ENCODE measurements around the gene FASN.

FASN gene

DNA sequence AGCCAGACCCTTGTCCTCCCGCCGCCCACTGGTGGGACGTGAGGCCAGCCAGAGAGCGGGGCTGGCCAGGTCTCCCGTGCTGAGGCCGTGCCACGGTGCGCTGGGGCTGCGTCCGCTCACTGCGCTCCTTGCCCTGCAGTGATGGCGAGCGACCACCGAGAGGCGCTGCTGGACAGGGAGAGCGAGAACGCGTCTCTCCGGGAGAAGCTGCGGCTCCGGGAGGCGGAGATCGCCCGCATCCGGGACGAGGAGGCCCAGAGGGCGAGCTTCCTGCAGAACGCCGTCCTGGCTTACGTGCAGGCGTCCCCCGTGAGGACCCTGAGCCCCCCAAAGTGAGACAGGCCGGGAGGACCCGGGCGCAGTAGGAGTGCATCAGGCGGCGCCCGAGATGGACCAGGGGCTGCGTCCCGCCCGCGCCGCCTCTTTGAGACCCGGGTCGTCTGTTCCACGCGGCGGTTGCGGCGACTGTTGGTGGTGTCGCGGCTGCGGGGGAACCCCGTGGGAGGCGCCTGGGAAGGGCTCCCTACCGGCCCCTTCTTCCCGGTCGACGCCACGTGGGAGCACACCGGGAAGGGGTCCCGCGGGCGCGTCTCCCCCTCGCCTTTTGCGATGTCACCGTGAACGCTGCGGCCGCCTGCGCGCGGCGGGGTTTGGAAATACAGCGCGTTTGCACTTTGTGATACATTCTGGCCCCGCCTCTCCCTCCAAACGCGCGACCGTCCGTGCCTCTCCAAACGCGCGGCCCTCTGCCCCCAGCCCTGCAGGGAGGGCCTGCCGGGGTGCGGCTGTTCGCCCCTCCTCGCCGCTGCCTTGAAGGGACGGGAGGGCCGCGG lies 67.3 kb downstream of the FASN start:
- TF ChIP-seq, protein P1, sequence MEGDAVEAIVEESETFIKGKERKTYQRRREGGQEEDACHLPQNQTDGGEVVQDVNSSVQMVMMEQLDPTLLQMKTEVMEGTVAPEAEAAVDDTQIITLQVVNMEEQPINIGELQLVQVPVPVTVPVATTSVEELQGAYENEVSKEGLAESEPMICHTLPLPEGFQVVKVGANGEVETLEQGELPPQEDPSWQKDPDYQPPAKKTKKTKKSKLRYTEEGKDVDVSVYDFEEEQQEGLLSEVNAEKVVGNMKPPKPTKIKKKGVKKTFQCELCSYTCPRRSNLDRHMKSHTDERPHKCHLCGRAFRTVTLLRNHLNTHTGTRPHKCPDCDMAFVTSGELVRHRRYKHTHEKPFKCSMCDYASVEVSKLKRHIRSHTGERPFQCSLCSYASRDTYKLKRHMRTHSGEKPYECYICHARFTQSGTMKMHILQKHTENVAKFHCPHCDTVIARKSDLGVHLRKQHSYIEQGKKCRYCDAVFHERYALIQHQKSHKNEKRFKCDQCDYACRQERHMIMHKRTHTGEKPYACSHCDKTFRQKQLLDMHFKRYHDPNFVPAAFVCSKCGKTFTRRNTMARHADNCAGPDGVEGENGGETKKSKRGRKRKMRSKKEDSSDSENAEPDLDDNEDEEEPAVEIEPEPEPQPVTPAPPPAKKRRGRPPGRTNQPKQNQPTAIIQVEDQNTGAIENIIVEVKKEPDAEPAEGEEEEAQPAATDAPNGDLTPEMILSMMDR (IDR thresholded peaks at IDR 0.05) = peak; percentile 79

DNA sequence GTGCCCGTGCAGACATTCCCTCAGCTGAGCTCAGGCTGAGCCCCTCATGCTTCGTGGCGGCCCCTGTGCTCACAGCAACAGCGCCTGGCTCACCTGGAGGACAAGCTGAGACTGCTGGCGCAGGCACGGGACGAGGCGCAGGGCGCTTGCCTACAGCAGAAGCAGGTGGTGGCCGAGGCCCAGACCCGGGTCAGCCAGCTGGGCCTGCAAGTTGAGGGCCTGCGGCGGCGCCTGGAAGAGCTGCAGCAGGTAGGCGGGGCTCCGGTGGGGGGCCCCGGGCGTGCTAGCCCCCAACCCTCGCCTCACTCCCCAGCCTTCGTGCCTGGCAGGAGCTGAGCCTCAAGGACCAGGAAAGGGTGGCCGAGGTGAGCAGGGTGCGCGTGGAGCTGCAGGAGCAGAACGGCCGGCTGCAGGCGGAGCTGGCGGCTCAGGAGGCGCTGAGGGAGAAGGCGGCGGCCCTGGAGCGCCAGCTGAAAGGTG lies 68.0 kb downstream of the FASN start:
- TF ChIP-seq, protein P1 (IDR thresholded peaks at IDR 0.05) = no peak

DNA sequence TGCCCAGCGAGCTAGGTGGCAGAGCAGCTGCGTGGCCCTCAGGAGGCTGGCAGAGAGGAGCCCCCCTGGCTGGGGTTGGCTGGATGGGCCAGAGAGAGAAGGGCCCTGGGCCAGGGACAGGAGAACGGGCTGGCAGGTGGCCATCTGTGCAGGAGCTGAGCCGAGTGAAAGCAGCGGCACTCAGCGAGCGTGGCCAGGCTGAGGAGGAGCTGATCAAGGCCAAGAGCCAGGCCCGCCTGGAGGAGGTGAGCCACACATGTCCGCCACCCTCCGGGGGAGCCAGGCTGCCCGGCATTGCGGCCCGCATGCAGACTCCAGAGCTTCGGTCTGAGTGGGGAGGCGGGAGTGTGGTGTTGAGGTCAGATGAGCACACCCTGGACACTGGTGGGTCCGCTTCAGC lies 68.6 kb downstream of the FASN start:
- TF ChIP-seq, protein P1 (IDR thresholded peaks at IDR 0.05) = no peak

DNA sequence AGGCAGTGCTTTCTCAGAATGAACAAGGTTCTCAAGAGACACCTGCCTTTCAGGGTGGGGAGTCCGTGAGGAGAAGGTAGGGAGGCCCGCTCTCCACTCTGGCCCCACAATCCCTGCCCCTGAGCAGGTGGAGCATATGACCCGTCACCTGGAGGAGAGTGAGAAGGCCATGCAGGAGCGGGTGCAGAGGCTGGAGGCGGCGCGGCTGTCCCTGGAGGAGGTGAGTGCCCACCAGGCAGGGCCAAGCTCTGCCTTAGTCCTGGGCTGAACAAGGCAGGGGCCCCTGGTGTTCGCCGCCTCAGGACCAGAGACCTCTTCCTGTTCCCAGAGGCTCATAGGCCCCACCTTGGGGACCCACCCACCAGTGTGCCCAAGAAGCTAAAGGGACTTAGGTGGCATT lies 69.1 kb downstream of the FASN start:
- TF ChIP-seq, protein P1 (IDR thresholded peaks at IDR 0.05) = no peak
